Activated T-cell treated with anti-CD3 and anti-CD28 coated beads, Interleukin-2, amount 50 U/mL, for 48 hours (primary cell): Measurements from ENCODE around the gene UQCC3.
"Not testable (repeated sequence)": the region's sequence is repeated elsewhere in the genome, so short reads cannot be mapped to it uniquely, and the experiment has no call there.

Source experiments
- DNase-seq, 2 experiments: peaks; one replicate each; pipeline ENCODE4 v3.0.0-alpha.2; 2020

UQCC3 gene

GRCh38 chr11:62665599-62666258, 5.7 kb upstream of the UQCC3 start:
- peak; percentile 75 to 78 for DNase-seq

GRCh38 chr11:62666259-62666926, 5.1 kb upstream of the UQCC3 start:
- peak; percentile 57 to 60 for DNase-seq

DNA sequence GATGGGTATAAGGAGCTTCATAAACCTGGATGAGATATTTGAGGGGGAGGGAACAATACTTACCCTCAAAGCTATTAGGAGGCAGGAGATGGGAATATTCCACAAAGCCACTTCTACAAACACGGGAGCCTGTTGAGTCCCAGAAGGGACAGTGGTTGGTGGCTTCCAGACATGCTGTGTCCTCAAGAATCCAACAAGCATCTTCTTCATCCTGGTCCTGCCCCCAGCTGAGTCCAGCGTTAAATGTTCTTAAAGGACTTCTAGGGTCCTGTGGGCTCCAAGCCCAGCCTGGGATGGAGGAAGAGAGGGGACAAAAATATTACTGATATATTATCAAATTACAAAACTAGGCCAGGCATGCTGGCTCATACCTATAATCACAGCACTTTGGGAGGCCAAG, 4.0 kb upstream of the UQCC3 start:
- peak in 1 of 2 experiments; percentile 37 for DNase-seq

DNA sequence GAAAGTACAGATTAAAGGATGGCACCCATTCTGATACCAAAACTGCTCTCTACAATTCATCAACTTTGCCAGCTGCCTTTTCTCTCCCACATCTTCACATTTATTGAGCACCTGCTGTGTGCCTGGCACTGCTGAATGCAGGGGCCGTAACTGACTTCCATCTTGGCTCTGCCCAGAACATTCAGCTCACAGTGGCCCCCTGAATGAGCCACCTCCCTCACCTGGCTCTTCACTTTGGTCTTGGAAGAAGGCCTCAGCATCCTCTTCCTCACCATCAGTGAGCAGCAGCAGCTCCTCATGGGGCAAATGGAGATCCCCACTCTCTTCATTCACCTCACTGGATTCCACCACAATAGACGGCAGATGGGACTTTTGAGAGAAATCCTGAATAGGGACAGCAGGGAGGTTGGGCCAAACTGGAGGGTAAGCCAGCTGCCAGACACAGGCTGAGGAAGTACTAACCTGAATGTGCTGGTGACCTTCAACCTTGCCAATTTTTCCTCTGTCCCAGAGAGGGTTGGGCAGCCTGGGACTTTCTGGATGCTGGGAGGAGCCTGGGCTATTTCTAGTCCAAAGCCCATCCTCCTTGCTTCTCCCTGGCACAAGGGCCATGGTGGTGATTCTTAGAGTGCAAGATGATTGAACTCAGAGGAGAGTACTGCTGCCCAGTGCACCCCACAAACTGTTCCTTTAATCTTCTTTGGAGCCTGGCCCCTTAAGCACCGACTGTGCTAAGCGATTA, 1.9 kb upstream of the UQCC3 start:
- no peak for DNase-seq

DNA sequence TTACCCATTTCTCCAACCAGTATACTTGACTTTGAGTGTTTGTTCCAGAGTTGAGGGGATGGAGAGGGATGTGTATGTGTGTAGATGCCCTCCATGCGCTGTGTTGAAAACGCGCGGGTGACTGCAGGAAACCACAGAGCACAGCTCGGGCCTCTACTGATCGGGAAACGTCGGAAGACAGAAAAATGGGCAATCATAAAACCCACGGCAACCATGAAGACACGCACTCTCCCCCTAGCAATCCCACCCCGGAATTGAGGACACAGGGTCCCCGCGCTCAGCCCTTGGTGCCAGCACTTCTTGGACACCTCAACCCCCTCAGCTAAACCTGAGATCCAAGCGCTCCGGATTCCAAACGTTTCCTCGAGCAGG, 251 bp upstream of the UQCC3 start:
- no peak for DNase-seq

GRCh38 chr11:62673196-62673525, 1.7 kb downstream of the UQCC3 start:
- no peak for DNase-seq

- DNase-seq = not testable (repeated sequence)
Observed at GRCh38 chr11:62675415-62675814, 3.9 kb downstream of the UQCC3 start.

GRCh38 chr11:62676698-62677097, 5.2 kb downstream of the UQCC3 start:
- no peak for DNase-seq

- no peak for DNase-seq
Observed at GRCh38 chr11:62677156-62677555, 5.7 kb downstream of the UQCC3 start.

DNA sequence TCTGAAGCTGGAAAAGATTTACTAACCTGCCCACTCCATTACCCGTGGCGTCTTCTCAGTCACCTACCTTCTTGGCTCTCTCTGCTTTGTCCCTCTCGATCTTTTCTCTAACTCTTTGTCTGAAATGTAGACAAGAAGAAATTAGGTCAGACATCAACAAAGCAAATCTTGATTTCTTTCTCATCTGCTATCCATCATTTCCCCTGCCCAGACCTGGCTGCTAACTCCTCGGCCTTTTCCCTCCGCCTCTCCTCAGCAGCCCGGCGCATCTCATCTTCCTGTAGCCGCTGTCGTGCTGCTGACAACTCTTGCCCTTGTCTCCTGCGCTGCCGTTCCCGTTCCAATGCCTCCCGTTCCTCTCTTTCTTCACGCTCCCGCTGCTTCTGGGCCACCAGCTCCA, 6.2 kb downstream of the UQCC3 start:
- no peak for DNase-seq

DNA sequence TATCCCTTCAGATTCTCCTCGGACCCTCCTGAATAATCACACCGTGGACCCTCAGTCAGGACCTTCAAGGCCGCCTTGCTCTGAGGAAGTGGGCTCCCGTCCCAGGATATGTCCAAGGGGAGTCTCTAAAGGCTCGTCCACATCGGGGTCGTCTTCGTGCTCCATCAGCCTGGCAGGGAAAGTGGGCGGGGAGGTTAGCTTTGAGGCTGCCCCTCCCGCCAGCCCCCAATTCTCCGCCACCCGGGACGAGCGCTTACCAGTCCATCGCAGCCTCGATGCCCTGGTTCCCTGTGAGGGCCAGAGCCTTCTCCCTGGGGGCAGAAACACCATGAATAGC, 6.9 kb downstream of the UQCC3 start:
- DNase-seq = no peak

GRCh38 chr11:62678770-62679696, 7.6 kb downstream of the UQCC3 start, which contains the start of gene UBXN1:
Gene UBXN1, minus strand, starts transcription at chr11:62679073. Its CDS starts 150 bp downstream, at chr11:62678923.
- peak; percentile 90 to 92 for DNase-seq

- DNase-seq = peak in 1 of 2 experiments; percentile 52
Observed at GRCh38 chr11:62680825-62681240, 9.4 kb downstream of the UQCC3 start.

GRCh38 chr11:62682518-62682917, 11.0 kb downstream of the UQCC3 start:
- DNase-seq = no peak

GRCh38 chr11:62687508-62688396, 16.3 kb downstream of the UQCC3 start:
- DNase-seq = no peak

DNA sequence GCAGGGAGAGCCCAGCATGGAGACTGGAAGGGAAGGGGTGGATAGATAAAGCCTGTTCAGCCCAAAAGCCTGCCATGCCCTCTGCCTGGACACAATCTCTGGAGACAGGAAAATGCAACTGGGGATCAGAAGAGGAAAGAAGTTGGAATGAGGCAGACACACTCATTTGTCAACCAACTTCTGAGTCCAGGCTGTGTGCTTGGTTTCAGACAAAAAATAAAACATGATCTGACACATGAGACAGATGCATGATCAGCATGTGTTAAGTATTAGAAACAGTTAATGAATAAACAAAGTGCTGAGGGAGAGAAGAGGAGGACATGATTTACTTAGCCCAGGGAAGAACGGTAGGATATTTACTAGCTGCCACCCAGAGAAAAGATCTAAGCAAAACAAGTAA, 17.0 kb downstream of the UQCC3 start:
- DNase-seq = no peak

DNA sequence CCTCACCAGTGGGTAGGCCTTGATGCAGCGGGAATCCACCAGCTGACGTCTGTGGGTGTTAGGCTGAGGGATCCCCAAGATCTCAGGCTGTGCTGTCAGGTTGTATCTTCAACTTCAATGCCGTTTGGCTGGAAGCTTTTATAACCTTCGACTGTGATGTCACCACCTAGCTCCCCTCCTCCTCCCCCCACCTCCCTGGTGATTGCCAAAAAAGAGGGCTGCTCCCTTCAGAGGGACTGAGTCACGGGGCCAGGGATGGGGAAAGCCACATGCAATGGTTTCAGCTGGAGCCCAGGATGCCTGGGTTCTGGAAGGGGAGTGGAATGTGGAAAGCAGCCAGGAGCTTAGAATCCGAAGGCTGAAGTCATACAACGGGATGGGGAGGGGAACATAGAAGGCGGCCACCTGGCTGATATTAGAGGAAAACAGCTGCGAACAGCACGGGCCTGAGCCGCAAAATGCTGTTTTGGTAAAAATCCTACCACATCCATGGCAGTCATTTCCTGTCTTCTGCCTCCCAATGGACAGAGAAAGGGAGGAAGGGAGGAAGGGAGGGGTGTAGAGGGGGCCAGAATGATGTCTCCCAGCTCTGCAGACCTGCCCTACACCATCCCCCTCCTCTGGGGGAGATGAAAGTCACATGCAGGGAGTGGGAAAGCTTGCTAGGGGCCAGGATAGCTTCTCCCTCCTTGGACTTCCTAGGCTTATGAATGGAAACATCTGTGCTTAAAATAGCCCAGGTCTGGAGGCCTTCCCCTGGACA, 18.1 kb downstream of the UQCC3 start, which contains the start of gene LRRN4CL:
TSS of gene LRRN4CL (minus strand) at position 110 of the 763 bp plus-strand sequence. CDS start 1,022 bp downstream, outside the sequence.
- DNase-seq = no peak

GRCh38 chr11:62693624-62694023, 22.2 kb downstream of the UQCC3 start:
- DNase-seq = not testable (repeated sequence)

- DNase-seq = peak; percentile 81 to 83
Observed at GRCh38 chr11:62694455-62695167, 23.1 kb downstream of the UQCC3 start.

- DNase-seq = no peak
Observed at GRCh38 chr11:62702246-62702645, 30.8 kb downstream of the UQCC3 start.
